ENCODE results near the gene INSC. TPM values are rescaled to one million over a fixed set of nuclear protein-coding genes. Genes with fewer than 3 reads are reported as not detected.

The INSC gene
- total and polyA plus RNA-seq, 2 of the 8 experiments (the other 6 are each of a cell fraction or from before 2014, with no cell fraction given), result 0.58 to 0.59 TPM

GRCh38 chr11:15074206-15075161, 40.2 kb upstream of the INSC start (continued):
- peak; percentile 78 to 93 (median 90) for TF ChIP-seq CTCF (IDR thresholded peaks at IDR 0.05; ENCODE audit: control extremely low read depth in 1 of 3, insufficient read depth in 1 of 3, low read depth in 1 of 3, low read length in 3 of 3)
- 0 out of 2 replicates have a peak, but pooled peaks have one; percentile 25 for TF ChIP-seq TAF1 (IDR thresholded peaks at IDR 0.05; ENCODE audit: low read depth, low read length)
